ENCODE results near the gene CABCOCO1.

DNA sequence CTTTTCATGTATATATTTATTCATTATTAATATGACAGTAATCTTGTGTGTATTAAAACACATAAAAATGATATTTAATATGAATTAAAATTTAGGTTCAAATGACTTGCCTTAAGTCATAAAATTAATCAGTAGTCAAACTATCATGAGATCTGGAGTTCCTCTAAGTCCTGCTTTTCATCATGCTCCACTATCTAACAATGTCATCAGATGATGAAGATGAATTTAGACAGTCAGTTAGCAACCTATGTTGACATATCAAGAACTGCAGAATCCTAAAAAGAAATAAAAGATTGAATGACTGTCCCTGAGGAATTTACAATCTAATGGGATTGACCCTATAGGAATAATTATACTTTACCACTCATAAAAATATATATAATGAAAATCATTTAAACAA, 7.1 kb downstream of the CABCOCO1 start:
- TF ChIP-seq CTCF (optimal IDR thresholded peaks at IDR 0.05 in 1 of 3, IDR thresholded peaks at IDR 0.05 in 1 of 3, conservative IDR thresholded peaks at IDR 0.05 in 1 of 3; ENCODE audit: extremely low read depth in 1 of 3, insufficient read depth in 2 of 3, low read length in 3 of 3) = no peak
- TF ChIP-seq EZH2 (IDR thresholded peaks at IDR 0.05; ENCODE audit: low read length) = no peak
